D341Med (cell line): Measurements from ENCODE around the gene KIAA0513.
A peak's percentile ranks its signal among the peaks of the same experiment; 100 is the strongest.

Source experiments
- DNase-seq: peaks from one replicate; pipeline ENCODE4 v3.0.0; 2012; ENCODE audit warnings: low spot score

Gene KIAA0513

DNA sequence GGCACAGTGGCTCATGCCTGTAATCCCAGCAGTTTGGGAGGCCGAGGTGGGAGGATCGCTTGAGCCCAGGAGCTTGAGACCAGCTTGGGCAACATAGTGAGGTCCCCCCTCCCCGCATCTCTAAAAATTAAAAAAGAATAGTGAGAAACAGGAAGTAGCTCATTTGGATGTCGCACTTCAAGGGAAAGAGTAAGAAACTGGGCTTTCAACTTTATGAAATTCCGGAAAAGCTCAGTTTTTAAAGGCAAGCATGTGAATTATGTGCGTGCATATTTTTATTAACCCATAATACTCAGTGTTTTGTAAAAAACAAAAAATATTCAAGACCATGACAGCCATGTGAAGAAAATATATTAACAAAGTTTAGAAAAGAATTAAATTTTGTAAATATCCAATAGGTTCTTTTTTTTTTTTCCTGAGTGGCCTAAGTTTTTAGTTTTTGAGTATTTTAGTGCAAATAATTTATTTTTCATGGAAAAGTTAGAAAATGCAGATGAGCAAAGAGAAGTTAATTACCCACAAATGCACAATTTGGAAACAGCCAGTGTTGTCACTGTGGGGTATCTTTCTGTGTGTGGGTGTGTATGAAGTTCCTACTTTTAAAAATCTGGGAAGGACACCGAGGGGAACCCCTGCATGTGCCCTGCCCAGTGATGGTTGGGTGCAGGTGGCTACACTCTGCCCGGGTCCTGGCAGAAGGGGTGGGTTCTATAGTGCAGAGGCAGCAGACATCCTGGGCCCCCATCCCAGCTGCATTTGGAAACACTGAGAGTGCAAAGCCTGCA lies 44.7 kb downstream of the KIAA0513 start:
- no peak for DNase-seq

DNA sequence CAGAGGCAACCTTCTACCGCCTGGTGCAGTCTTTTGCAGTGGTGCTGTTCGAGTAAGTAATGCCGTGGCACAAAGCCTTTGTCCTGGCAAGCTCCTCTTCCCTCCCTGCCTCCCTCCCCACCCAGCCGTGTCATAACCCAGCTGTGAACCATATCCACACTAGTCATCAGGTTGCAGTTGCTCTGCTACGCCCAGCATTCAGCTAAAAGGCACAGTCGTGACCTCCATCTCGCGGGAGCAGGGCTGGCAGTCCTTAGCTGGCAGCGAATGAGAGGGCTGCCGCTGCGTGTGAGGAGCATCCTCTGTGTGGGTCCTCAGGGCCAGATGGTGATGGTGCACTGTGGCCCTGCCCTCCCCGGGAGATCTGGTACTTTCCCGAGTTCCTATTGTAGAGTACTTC lies 45.4 kb downstream of the KIAA0513 start:
- DNase-seq: no peak

DNA sequence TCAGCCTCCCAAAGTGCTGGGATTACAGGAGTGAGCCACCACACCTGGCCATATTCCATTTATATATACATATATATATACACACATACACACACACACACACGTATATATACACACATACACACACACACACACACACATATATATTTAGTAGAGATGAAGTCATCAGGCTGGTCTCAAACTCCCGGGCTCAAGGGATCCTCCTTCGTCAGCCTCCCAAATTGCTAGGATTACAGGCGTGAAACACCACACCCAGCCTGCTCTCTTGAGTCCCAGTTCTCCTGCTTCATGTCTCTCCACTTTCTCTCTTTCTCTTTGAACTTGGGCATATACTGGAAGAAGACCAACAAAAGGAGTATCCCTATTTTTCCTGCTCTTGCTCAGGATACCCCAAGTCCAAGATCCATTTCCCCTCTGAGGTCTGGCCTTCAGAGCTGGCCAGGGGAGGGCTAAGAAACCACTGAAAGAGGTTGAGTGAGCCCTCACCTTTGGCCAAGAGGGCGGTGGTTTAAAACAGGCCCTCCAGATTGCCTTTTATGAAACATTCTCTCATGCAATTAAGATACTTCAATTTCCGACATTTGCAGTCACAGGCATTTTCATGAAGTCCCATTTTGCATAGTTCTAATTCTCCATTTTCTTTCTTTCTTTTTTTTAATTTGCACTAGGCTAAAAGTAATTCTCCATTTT lies 46.8 kb downstream of the KIAA0513 start:
- no peak for DNase-seq

DNA sequence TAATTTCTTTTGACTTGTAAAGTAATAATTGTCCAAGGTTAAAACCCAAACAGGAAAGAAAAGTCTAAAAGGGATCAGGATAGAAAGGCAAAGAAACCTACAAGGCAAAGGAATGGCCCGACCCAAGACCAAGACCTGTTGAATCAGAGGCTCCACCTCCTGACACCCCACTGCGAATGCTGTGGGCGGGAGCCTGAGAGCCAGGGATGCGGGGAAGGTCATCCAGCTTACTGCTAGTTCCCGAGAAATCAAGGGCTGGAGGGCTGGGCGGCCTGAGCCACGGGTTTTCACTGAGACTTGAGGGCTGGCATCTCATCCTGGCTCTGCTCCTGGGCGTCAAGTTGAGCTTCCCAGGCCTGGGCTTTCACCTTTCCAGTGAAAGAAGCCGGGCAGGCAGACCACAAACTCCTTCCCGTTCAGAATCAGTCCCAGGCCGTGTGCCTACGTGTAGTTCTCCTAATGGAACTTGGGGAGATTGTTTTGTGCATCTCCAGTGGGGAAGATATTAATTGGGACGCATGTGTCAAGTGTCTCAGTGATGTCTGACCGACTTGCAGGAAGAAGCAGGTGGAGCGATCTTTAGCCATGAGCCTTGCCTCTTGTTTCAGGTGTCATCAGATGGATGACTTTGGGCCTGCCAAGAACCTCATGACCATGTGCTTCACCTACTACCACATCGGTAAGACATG lies 47.8 kb downstream of the KIAA0513 start:
- DNase-seq: no peak

DNA sequence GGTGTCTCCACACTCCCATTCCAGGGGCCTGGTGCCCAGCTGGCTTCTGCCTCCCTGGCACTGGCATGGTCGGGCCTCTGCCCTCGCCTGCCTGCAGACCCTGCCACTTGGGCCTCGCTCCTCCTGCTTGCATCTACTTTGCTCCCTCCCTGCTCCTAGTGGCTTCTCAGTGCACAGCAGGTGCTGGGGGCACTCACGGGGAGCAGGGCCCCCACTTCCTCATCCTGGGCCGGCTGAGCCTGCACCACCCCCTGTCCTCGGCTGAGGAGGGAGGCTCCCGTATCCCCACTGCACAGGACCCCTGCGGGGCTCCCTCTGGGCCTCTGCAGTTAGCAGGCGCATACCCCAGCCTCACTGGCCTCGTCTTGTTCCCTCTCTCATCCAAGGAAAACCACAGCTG lies 49.4 kb downstream of the KIAA0513 start:
- no peak for DNase-seq

DNA sequence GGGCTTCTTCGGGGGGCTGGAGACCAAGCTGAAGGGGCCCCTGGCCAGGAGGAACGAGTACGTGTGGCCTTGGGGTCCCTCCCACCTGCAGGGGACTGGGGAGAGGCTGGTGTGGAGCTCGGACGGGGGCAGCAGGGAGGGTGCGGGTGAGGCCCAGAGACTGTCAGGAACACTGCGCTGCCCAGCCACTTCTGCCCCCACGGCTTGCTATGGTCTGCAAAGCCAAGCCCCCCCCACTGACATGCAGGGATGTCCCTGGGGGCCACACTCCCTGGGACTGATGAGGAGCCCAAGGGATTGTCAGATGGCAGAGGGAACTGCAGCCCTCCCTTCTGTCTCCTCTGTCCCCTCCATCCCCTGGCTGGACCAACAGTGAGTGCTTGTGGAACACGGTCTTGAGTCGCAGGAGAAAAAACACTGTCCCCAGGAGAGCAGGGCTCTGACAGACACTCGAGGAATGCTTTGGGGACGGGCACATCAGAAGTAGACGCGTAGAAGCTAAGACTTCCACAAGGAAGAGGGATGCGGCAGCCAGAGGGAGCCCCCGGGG lies 50.1 kb downstream of the KIAA0513 start:
- DNase-seq: no peak

DNA sequence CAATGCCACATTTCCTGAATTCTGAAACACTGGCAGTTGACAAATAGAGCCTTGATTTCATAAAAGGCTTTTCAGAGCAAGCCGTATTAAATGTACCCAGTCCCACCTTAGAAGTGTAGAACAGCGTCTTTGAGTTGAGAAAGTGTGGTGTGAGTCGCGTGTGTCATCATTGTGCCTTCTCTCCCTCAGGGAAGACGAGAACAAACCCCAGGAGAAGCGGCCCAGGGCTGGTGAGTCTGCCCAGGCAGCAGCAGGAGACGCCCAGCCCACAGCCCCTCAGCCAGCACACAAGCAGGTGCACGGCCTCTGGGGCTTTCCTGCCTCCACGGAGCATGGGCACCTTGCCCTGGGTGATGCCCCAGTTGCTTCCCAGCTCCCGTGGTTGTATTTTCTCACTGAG lies 50.6 kb downstream of the KIAA0513 start:
- no peak for DNase-seq

DNA sequence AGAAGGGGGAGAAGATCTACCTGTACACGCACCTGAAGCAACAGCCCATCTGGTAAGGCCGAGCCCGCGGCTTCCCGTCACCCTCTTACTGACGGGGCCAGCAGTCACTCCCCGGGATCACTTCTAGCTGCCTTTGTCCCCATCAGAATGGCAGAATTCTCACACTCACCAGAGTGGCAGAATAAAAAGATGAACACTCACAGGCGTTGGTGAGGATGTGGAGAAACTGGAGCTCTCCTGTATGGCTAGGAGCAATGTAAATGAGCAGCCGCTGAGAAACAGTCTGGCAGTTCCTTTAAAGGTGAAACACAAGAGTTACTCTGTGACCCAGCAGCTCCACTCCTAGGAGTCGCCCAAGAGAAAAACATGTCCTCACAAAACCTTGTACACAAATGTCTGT lies 51.4 kb downstream of the KIAA0513 start:
- no peak for DNase-seq

DNA sequence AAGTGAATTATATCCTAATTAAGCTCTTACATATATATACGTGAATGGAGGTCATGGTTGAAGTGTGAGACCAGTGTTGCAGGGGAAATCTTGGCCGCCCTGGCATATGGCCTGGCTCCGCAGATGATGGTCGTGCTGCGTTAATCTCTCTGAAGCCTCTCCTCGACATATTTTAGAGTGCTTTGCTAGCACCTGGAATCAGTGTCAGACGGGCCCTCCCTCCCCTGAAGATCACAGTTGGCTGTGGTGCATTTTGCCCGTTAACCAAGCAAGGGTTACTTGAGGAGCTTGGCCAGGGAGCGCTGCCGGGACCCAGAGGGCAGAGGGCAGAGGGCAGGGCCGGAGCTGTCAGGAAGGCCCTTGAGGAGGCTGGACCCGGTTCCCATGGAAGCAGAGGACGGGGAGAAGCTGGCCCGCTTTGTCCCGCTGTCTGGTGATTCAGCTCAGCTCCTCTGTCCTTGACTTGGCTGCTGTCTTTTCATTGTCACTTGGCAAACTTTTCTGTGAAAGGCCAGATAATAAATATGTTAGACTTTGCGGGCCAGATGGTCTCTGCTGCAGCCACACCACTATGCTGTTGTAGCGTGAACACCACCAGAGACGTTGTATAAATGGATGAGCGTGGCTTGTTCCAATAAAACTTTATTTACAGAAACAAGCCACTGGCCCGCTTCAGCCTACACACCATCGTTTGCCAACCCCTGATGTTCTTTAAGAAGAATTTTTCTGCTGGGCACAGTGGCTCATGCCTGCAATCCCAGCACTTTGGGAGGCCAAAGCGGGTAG lies 52.4 kb downstream of the KIAA0513 start:
- DNase-seq: peak; percentile 59

DNA sequence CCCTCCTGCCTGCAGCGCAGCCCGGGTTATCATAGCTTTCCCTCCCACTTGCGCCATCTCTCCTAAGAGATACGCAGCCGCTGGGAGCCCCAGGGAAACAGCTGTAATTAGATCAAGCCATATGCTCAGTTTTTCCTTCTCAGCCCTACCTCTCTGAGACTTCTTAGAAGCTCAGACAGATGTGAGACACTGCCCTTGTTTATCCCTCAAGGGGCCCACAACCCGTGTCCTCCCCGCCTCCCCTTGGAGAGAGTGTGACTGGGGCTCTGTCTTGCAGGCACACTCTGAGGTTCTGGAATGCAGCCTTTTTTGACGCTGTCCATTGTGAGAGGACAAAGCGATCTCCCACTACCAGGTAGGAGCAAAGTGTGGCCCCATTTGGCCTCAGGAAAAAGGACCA lies 53.4 kb downstream of the KIAA0513 start:
- DNase-seq: peak; percentile 67

DNA sequence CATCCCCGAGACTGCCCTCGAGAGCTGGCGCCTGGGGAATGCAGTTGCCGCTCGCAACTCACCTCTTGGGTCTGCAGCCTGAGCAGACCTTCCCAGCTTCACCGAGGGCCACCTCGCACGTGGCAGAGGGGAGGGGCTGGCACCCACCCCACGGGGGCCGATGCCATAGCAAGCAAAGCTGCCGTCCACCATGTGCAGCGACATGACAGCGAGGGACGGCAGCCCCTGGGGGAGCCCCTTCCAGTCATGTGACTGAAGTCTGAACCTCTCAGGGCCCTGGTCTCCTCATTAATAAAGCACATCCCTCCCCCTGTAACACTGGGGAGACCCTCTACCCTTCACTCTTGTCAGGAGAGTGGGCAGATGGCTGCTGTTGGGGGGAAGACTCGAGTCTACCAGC lies 54.2 kb downstream of the KIAA0513 start:
- DNase-seq: no peak

DNA sequence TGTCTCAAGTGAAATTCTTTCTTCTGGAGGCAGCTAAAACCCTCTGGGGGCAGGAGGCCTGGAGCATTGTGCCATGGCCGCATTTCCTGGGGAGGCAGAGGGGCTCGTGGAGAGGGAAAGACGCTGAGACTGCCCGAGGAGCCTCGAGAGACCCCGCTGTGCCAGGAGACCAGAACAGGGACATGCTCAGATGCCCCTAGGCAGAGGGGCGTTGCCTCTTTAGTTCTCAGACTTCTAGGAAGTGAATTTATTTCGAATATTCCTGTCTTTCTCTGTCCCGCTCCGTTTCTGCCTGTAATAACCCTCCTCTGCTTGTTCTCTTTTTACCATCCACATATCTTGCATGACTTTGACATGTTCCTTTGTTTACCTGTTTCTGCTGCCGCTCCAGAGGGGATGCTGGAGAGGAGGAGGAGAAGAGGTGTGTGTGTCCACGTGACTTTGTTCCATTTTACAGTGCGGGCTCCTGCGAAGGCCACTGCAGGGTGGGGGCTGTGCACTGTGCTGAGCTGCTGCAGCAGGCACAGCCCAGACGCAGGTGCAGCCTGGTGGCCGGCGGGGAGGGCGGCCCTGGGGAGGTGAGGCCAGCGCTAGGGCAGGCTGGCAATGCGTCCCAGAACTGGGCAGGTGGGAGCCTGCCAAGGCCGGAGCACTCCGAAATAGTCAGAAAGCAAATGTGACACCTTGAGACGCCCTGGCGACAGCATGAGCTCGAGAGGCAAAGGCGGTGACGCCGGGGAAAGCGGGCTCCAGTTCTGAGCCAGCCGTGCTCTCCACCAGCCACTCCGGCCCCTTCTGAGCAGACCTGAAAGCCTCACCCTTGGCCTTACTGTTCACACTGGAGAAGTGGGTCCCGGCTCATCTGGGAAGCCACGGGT lies 54.8 kb downstream of the KIAA0513 start:
- DNase-seq: no peak

DNA sequence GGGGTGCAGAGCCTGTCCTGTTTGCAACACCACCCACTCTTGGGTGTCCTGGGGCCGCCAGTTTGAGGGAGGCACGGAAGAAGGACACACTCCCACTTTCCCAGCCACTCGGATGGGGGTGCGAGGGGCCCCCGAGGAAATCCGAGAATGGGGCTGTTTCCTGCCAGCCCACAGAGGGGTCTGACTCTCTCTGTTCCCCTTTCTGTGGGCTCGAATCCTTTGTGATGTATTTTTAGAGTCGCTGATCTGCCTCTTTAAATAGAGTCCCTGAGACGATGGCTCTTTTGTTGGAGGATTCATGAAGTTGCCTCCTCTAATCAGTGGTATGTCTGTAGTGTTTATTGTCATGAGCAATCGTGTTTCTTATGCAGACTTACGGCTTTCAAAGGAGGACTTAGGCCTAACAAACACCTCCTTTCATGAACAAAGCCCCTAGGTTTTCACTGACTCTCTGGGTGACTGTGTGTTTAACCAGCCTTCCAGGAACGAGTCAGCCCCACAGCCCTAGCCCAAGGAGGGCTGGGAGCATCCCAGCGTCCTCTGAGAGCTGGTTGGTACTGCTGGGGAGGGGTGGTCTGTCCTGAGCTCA lies 55.5 kb downstream of the KIAA0513 start:
- no peak for DNase-seq

DNA sequence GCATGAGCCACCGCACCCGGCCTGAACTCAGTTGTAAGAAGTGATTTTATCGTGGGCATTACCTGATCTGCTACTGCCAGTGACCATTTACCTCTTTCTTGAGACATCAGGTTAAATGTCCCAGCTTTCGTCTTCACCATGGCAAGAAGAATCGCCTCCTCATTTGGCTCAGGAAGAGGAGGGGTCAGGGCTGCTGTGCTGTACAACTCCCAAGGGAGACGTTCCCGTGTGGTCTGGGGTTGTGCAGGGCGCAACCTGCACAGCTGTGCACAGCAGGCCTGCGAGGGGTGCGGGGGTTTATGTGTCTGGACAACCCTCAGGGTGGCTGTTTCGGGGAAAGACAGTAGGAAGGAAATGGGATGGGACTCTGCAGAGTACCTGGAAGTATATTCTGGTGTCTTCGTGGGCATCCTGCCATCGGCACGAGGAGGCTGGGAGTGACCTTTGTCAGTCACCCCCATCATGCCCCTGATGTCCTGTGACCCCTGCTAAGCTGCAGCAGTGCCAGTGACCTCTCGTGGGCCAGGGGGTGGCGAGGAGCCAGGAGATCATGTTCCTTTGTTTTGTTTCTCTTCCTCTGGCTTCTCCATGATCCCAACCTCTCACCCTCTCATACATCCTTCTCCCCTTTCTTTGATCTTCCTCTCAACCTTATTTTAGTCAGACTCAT lies 57.4 kb downstream of the KIAA0513 start:
- DNase-seq: no peak

DNA sequence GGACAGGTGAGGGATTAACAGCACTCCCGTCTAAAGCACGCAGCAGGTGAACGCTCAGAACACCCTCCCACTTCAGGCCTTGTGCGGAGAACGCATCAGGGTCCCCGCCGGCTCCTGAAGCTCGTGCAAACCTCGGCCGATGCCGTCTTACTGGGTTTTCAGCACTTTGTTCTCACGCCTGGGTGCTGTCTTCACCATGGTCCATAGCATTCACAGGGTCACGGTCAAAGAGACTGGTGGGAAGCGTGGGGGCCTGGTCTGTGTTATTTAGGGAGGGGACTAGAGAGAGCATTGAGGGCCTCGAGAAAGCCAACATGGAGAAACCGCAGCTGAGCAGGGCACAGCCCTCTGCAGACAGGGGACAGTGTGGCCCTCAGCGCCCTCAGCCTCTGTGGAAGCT lies 58.1 kb downstream of the KIAA0513 start:
- no peak for DNase-seq

DNA sequence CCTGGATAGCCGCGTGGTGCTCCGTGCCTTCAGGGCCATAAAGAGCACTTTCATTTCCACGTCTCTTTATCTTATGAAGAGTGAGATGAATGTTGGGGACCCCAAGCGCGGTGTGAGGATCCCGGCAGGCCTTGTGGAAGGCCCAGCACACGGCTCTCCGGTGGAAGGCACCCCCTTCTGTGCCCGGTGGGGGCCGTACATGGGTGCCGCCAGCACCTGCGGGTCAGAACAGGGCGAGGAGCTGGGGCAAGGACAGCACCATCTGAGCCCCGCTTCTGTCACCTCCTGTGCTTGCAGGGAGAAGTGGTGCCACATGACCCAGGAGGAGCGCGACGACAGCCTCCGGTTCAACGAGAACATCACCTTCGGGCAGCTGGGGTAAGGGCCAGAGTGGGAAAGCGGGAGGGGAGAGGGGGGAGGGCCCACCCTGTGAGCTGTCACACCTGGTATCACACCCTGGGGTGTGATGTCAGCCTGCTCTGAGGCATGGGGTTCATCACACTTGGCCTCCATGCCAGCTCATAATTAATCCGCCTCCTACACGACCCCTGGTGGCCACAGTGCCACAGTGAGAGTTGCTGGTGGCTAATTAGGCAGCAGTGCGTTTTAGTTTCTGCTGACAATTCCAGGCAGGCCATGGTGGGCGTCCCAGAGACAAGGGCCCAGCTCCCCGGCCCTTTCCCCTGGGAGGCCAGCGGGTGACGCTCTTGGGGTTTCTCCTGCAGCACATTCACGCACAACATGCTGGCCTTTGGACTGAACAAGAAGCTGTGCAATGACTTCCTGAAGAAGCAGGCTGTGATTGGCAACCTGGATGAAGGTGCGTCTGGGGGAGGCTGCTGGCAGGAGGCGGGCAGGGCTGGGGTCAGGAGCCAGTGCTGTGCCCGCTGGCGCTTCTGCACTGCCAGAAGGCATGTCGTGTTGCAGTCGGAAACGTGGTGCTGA lies 59.0 kb downstream of the KIAA0513 start:
- DNase-seq: peak; percentile 85

DNA sequence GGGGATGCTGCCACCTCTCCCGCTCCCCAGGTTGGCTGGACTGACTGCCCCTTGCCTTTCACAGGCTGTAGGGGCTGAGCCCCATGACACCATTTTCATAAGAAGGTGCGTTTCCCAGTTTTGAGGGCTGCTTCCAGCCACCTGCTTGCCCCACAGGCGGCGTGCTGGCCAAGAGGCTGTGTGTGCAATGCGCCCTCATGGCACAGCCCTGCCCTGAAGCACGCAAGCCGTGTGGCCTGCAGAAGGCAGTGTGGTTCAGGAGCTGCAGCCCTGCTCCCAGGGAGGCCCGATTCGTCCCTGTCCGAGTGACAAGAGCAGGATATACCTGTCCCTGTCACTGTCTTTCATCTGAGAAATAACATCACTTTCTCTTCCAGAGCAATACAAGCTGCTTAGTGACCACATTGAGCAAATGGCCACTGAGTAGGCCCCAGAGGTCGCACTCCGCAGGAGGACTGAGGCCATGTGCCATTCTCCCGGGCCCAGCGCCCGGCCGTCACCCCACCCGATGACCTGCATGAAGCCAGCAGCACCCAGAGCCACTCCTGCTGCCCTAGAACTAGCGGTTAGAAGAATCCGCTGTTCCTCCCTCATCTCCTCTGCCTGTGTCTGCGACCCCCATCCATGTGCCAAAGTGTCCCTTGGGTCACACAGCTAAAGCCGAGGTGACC lies 60.4 kb downstream of the KIAA0513 start:
- DNase-seq: no peak

DNA sequence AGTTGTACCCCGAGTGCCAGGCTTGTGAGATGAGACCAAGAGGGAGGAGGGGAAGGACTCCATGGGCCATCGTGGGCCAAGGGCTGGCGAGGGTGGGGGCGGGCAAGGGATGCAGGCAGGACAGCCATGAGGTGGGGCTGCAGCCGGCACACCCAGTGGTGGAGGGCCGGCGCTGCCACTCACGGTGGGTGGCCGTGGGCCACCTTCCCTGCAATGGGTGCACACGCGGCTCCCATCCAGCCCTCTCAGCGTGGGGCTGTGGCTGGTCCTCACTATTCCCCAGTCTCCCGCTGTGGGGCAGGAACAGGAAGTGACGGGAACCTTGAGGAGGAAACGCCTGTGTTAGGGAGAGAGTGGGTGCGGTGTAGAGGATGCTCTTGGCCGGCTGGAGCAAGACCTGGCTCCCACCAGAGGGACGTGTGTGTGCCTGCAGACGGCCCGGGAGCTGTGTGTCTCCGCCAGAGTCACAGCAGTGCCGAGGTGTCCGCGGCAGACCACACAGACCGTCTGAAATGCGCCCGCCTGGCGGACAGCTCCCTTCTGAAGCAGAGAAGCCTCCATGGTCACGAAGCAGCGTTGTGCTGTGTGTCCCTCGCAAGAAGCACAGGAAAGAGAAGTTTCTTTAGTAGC lies 61.1 kb downstream of the KIAA0513 start:
- no peak for DNase-seq
